ENCODE results near the gene SLC34A1. TPM values are rescaled to one million over a fixed set of nuclear protein-coding genes. Genes with fewer than 3 reads are reported as not detected.

The SLC34A1 gene
- total and polyA plus RNA-seq, 2 of the 13 experiments (the other 11 are each of a cell fraction or from before 2014, with no cell fraction given), result 0.03 to 0.20 TPM

GRCh38 chr5:177378884-177379883 is 5.0 kb upstream of the SLC34A1 start (continued):
- TF ChIP-seq ZSCAN30 (CRISPR knock-in tag; IDR thresholded peaks at IDR 0.05) (no peak), ZNF30 (CRISPR knock-in tag; IDR thresholded peaks at IDR 0.05) (no peak), PATZ1 (CRISPR knock-in tag; IDR thresholded peaks at IDR 0.05) (peak; percentile 45; the same call in 1 of the 2 replicates), TFDP2 (CRISPR knock-in tag; IDR thresholded peaks at IDR 0.05) (peak; percentile 67), ZNF598 (CRISPR knock-in tag; IDR thresholded peaks at IDR 0.05; ENCODE audit: borderline replicate concordance) (no peak; the same call in 1 of the 2 replicates), HOXA5 (CRISPR knock-in tag; IDR thresholded peaks at IDR 0.05) (peak; percentile 57; the same call in 1 of the 2 replicates), GTF2F1 (IDR thresholded peaks at IDR 0.05; ENCODE audit: low read length) (peak; percentile 40; the same call in 1 of the 2 replicates), SIX1 (CRISPR knock-in tag; IDR thresholded peaks at IDR 0.05; ENCODE audit: borderline replicate concordance) (no peak), ATF7-NPFF (CRISPR knock-in tag; IDR thresholded peaks at IDR 0.05; ENCODE audit: low read depth) (peak; percentile 65), NR1H2 (CRISPR knock-in tag; IDR thresholded peaks at IDR 0.05; ENCODE audit: borderline replicate concordance, low read depth) (no peak), ZNF512 (CRISPR knock-in tag; IDR thresholded peaks at IDR 0.05) (peak; percentile 98), ARID5B (CRISPR knock-in tag; IDR thresholded peaks at IDR 0.05) (peak; percentile 1), KLF9 (CRISPR knock-in tag; IDR thresholded peaks at IDR 0.05; ENCODE audit: low read depth) (0 out of 2 replicates have a peak, but pooled peaks have one; percentile 4), GMEB2 (CRISPR knock-in tag; IDR thresholded peaks at IDR 0.05; ENCODE audit: low read depth) (peak; percentile 5; the same call in 1 of the 2 replicates)
- TF ChIP-seq, protein P1, sequence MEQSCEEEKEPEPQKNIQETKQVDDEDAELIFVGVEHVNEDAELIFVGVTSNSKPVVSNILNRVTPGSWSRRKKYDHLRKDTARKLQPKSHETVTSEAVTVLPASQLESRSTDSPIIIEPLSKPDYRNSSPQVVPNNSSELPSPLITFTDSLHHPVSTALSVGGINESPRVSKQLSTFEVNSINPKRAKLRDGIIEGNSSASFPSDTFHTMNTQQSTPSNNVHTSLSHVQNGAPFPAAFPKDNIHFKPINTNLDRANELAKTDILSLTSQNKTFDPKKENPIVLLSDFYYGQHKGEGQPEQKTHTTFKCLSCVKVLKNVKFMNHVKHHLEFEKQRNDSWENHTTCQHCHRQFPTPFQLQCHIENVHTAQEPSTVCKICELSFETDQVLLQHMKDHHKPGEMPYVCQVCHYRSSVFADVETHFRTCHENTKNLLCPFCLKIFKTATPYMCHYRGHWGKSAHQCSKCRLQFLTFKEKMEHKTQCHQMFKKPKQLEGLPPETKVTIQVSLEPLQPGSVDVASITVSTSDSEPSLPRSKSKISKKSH (CRISPR knock-in tag; IDR thresholded peaks at IDR 0.05; ENCODE audit: borderline replicate concordance), result no peak
